Epithelial cell of proximal tubule (primary cell): ENCODE results near the gene NRSN2. TPM values are rescaled to one million over a fixed set of nuclear protein-coding genes. Genes with fewer than 3 reads are reported as not detected.
A peak's percentile ranks its signal among the peaks of the same experiment; 100 is the strongest.
"Not testable (repeated sequence)": the region's sequence is repeated elsewhere in the genome, so short reads cannot be mapped to it uniquely, and the experiment has no call there.

Experiments
- DNase-seq: peaks from one replicate; pipeline ENCODE4 v3.0.0-alpha.2; 2011; ENCODE audit warnings: low read depth
- H3K4me3 ChIP-seq: 2 replicates; pipeline ENCODE4 v1.5.1; 2011; ENCODE audit warnings: low read depth, mild to moderate bottlenecking, low read length
- CTCF ChIP-seq: conservative IDR thresholded peaks from 2 replicates; pipeline ENCODE4 v1.5.1; 2012; ENCODE audit warnings: low read depth, mild to moderate bottlenecking, low read length
- total RNA-seq: library from RNA; depleted of rRNA; stranded (reverse); fragments of >200 nt; gene quantifications from 2 replicates; pipeline ENCODE4 v1.2.3, GENCODE V29; 2015

The NRSN2 gene
- total RNA-seq, 1 donor from 2014 or later: 52.4 TPM

DNA sequence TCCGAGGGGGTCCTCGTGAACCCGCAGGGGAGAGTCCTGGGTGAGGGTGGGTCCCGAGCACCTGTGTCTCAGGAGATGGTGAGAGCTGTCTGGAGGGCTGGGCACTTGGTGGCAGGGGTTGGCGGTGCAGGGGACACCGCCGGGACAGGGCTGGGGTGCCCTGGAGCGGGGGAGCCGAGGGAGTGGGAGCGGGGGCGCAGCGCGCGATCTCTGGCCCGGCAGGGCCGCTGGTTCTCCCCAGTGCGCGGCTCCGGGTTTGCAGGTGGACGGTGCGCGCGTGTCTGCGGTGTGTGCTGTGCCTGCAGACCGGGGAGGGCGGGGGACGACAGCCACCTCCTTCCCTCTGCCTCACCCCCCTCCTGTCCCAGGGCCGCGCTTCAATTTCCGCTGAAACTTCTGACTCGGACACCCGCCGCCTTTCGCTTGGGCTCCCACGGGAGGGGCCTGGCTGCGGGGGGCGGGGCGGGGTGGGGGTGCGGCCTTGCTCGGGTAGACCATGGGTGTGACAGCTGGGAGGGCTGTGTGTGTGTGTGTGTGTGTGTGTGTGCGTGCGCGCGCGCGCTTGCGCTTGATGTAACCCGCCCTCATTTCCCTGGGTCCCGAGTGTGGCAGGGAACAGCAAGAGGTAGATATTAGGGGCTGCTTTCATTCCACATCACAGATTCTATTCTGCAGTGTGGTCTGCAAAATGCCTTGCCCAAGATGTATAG lies 34.8 kb downstream of the NRSN2 start:
- no peak for TF ChIP-seq CTCF
- H3K4me3 ChIP-seq: peak overlapping the region; percentile 85
- no peak for DNase-seq

DNA sequence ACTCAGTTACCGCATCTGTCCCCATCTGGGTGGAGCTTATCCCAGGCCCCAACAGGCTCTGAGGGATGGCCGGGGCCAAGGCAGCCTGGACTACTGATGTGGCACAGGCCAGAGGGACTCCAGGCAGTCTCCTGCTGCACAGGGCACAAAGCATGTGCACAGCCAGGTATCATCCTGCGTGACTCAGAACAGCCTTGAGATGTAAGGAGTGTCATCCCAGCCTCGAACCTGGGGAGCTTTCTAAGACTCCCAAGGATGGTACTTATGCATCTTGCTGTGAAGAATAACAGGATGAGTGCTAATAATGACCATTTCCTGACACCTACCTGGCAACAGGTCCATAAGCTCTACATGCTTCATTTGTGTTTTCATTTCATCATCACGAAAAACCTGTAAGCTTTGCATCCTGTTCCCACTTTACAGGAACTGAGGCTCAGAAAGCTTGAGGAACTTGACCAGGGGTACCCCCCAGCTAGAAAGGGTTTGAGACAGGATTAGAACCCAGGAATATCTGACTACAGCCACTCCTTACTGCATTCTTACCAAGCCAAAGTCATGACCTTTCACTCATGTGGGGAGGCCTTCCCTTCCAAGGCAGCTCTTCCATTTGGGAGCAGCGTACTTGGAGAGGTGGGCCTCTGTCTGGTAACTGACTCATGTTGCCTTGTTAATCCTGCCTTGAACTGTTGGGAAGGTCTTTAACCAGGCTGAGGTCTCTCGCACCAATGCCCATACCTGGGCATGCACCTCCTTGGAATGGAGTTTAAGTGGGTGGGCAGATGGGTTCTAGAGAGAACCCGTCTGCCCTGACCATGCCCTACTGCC lies 35.6 kb downstream of the NRSN2 start:
- DNase-seq: no peak

DNA sequence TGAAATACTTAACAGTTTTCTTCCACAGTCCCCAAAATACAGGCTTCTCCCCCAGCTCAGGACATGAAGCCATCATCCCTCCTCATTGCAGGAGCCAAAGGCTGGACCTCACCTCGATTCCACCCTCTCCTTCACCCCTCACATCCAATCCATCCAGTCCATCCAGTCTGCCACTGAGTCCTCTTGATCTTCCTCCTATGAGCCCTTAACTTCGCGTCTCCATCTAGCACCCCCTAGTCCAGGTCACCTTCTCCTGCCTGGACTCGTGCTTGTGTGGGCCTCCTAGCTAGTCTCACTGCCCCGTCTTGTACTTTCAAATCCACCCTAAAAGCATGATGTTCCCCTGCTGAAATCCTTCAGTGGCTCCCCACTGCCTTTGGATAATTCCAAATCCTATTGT lies 37.0 kb downstream of the NRSN2 start:
- DNase-seq: no peak
- no peak for TF ChIP-seq CTCF
- no peak overlapping the region for H3K4me3 ChIP-seq

More for the DNA sequence above, 35.6 kb downstream of the NRSN2 start:
- H3K4me3 ChIP-seq: peak overlapping the region; percentile 85
- TF ChIP-seq CTCF: no peak

DNA sequence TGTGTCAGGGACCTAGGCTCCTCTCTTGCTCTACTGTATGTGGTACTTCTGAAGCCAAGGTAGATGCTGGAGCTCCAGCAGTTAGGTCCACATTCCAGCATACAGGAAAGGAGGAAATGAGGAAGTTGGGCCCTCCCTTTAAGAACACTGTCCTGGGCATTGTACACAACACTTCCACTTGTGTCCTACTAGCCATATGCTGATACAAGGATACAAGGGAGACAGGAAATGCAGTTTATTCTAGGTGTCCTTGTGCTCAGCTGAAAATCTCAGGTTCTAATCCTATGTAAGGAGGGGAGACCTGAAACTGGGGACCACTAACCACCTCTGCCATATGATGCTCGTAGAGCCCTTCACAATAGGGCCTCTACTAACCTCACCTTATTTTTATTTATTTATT lies 37.8 kb downstream of the NRSN2 start:
- no peak overlapping the region for H3K4me3 ChIP-seq
- TF ChIP-seq CTCF: no peak
- no peak for DNase-seq

GRCh38 chr20:385448-385847 lies 38.5 kb downstream of the NRSN2 start:
- TF ChIP-seq CTCF: no peak
- H3K4me3 ChIP-seq: no peak overlapping the region
- peak; percentile 72 for DNase-seq

DNA sequence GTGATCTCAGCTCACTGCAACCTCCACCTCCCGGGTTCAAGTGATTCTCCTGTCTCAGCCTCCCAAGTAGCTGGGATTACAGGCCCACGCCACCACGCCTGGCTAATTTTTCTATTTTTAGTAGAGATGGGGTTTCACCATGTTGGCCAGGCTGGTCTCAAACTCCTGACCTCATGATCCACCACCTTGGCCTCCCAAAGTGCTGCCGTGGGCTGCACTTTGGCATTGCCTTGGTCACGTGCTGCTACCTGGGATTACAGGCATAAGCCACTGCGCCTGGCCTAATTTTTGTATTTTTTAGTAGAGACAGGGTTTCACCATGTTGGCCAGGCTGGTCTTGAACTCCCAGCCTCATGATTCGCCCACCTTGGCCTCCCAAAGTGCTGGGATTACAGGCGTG lies 39.7 kb downstream of the NRSN2 start:
- not testable (repeated sequence) for DNase-seq, H3K4me3 ChIP-seq

GRCh38 chr20:387520-387919 lies 40.6 kb downstream of the NRSN2 start:
- TF ChIP-seq CTCF: no peak
- DNase-seq: no peak
- no peak overlapping the region for H3K4me3 ChIP-seq
